NCI-H748 (cell line): ENCODE data around the gene FOCAD.

Experiments used
- DNase-seq: peaks from one replicate; lab custom pipeline; 2025; ENCODE audit not compliant: unreplicated experiment; lab: John Stamatoyannopoulos, UW

The FOCAD gene

DNA sequence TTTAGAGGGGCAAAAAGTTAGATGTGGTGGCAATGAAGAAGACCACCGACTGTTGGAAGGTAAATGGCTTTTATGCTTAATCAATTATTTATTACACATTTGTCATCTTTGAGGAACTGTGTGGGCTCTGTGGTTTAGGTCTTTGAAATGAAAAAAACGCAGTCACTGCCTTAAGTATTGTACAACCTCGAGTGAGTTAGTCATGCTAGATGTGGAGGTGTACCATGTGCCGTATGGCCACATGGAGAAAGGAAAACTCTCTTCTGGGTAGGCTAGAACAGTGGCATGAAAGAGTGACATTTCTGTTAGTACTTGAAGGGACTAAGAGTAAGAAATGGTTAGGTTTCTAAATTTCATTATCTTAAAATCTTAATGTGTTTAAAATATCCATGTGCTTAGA lies 181.3 kb downstream of the FOCAD start:
- no peak for DNase-seq

DNA sequence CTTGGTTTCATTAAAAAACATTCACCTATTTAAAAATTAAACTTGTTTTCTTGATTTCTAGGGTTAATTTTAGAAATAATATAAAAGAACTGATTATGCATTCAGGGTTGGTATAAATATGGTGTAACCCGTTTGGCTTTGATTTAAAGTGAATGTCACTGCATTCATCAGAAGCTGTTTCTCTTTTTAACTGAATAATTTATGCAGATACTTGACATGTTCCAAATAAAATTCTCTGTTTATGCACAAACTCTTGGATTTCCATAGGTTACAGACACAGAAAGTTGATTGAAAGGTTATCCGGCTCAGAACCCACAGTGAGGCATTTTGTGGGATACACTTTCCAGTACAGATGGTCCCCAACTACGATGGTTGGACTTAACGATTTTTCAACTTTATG lies 186.1 kb downstream of the FOCAD start:
- DNase-seq, result no peak

DNA sequence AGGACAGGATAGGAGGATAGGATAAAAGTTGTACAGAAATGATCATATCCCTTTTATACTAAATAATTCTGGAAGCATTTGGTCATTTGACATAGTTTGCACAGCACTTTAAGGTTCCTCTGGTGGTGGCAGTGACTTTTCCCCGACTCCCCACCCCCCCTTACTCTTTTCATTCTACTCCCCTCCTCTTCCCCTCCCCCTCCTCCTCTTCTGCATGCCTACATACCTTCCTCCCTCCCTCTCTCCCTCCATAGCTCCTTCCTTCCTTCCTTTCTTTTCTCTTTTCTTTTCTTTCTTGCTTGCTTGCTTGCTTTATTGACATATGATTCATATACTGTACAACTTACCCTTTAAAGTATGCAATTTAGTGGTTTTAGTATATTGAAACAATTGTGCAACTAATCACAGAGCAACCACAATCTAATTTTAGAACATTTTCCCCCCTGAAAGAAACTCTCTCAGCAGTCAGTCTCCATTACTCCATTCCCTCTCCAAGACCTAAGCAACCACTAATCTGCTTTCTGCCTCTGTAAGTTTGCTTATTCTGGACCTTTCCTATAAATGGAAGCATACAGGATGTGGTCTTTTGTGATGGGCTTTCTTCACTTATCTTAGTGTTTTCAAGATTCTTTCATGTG lies 188.4 kb downstream of the FOCAD start:
- DNase-seq, result no peak

DNA sequence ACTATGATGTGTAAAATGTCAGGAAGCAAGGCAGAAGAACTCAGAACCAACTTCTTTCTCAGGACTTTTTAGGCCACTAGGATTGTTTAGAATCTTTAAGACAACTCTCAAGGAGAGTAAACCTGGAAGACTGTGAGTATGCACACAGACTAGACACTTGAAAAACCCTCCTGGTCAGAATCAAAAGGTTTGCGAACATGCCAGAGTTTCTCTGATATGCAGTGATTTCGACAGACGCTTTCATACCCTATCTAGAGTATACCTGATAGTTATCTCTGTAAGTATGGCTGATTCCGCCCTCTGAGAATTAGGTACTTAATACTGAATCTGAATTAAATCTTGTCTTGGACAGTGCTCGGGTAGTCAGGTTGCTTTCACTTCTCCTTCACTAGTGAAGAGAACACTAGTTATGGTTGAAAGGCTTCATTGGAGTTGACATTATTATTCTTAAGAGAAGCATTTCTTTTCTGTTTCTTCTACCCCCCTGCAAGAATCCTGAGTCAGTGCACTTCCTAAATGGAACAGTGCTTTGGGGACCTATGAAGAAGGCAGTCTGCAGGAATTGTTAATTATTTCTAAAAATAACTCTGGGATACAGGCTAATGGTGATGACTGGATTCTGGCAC lies 189.3 kb downstream of the FOCAD start:
- no peak for DNase-seq

DNA sequence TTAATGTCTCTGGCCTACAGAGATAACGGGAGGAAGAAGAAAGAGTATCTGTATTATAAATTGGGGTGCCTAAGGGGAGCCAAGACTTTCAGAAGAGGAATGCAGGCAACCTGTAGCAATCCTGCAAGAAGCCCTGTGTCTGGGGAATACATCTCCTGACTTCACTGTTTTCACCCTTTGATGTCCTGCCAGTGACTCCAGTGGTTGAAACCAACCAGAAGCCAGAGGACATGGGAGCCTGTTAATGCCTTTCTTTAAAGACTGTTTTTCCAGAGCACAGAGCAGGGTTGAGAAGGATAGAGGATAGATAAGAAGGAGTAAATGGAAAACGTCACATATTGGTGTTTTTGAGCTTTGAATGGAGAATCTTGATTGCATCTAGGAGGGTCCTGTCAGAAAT lies 196.2 kb downstream of the FOCAD start:
- no peak for DNase-seq

- no peak for DNase-seq
Observed at GRCh38 chr9:20880675-20881074, 196.6 kb downstream of the FOCAD start.

DNA sequence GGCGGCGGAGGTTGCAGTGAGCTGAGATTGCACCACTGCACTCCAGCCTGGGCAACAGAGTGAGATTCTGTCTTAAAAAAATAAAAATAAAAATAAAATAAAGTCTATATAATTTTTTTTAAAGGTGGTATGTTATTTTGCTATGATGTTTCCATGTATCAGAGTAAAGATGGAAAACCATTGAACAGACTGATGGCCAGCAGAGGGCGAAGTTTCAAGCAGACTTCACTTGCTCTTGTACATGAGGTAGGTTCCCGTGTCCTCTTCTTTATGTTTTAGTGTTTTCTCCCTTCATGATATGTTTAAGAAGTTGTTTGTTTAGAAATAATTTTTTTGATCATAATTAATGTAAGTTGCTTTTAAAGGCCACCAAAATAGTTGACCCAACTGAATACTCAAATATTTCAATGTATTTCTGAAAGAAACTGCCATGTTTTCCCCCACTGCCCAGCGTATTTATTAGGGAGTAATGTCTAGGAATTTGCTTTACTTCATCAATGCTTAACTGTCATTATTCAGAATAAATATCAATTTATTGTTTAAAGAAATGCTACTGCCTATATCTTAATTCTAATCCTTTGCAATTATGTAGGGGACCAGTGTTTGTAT lies 201.0 kb downstream of the FOCAD start:
- peak; percentile 56 for DNase-seq

- DNase-seq, result no peak
Observed at GRCh38 chr9:20898885-20899554, 215.0 kb downstream of the FOCAD start.

- no peak for DNase-seq
Observed at GRCh38 chr9:20903212-20903611, 219.2 kb downstream of the FOCAD start.

- DNase-seq, result no peak
Observed at GRCh38 chr9:20904995-20905394, 220.9 kb downstream of the FOCAD start.

DNA sequence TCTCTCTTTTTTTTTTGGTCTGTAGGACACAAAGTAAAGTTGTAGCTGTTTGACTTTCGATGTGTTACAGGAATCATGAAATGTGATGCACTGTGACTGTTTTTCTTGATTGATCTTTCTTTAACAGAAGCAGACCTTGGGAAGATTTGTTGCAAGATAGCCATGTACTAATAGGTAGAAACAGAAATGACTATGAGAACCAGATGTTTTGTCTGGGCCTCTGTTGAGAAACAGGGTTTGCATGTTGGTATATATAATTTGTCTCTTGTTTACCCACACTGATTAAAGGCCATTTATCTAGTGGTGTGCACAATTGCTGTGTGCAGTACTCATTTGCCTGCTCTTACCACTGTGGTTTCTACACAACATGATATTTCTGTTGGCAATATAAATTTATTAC lies 222.3 kb downstream of the FOCAD start:
- peak; percentile 38 for DNase-seq

DNA sequence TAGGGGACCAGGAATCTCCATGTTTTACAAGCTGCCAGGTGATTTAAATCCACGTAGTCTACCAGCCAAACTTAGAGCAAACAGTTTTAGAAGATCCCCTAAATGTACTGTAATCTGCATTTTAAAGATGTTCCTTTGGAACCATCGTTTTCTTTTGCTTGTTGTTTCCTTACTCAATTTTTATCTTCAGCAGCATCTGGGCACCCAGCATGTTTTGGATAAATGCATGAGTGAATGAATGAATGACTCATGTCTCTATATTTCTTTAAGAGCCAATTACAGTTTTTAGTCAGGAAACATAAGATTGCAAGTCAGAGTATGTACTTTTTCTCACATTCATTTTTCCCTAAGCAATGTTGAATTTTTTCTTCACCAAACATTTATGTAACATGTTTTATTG lies 224.4 kb downstream of the FOCAD start:
- no peak for DNase-seq

GRCh38 chr9:20914556-20914955 lies 230.5 kb downstream of the FOCAD start:
- no peak for DNase-seq

GRCh38 chr9:20921362-20921761 lies 237.3 kb downstream of the FOCAD start:
- no peak for DNase-seq

DNA sequence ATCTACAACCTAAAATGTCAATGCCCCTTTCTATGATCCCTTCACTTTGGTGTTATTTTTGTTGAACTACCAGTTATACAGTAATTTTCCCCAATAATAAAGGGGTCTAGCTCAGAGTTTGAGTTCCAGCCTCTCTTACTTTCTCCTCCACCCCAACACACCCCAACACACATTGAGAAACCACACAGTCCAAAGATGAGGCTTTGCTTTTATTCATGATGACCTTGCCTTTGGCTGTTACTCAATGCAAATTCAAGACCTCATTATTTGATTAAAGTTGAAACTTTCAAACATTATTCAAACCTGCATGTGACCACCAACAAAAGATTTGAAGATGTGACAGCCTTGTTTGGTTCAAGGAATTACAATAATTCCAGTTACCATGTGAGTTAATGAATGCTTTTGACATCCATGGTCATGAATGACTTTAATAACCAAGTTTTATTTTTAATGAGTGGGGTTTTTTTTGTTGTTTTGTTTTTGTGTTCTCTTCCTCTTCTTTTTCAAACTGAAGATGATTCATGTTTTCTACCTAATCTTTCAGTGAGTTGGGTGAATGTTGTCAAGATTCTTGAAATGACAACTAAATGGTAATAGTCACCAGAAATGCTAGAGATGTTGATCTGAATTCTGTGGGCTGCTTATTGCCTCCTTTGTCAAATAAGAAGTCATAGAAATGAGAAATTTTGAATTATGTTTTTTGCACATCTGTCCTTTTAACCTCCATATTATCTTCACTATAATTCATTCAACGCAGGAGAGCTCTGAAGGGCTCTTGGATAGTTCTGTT lies 241.4 kb downstream of the FOCAD start:
- DNase-seq, result no peak

DNA sequence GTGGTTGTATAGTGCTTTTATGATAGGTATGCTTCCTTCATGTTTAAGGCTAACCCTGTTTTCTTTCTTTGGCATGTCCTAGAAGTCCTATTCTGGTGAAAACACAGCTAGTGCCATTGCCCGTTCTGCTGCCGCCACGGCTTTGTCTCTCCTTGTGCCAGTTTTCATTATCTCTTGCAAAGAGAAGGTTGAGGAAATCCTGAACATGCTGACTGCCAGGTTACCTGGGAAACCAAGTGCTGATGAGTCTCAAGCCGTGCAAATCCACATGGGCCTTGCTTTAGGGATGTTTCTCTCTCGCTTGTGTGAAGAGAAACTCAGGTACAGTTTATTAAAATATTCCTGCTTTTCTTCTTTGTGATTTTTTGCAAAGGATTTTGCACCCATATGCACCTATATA lies 245.2 kb downstream of the FOCAD start:
- DNase-seq, result no peak

- DNase-seq, result no peak
Observed at GRCh38 chr9:20930836-20931235, 246.8 kb downstream of the FOCAD start.

- no peak for DNase-seq
Observed at GRCh38 chr9:20940447-20941173, 256.6 kb downstream of the FOCAD start.

DNA sequence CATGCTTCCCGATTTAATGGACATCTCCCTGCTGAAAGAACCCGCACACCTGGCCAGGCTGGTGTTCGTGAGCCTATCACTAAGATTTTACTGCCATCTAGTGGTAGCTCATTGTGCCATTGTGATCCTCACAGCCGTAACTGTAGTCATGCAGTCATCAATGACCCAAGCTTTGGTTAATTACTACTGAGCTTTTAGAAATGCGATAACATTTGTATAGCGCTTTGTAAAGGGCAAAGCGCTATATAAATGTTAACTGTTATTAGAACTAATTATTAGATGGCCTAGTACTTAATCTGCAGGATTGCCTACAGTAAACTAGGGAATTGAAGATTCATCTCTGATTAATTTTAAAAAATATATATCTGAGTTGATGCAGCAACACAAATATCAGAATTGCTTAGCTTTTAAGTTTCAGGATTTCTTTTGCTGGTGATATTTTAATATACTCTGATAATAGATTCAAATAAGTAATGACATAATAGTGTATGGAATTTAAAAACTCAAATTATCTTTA lies 257.2 kb downstream of the FOCAD start:
- DNase-seq, result peak; percentile 93

- DNase-seq, result no peak
Observed at GRCh38 chr9:20944507-20944906, 260.4 kb downstream of the FOCAD start.
